Liver (tissue), 9 donors: ENCODE results near the gene CPNE1. TPM values are rescaled to one million over a fixed set of nuclear protein-coding genes. Genes with fewer than 3 reads are reported as not detected.

Experiments used
- DNase-seq: peaks from one replicate; pipeline ENCODE4 v3.0.0-alpha.2; 2017; ENCODE audit warnings: low spot score
- H3K27ac ChIP-seq, 2 donors: one replicate each; pipeline ENCODE4 v1.7.0; 2013; ENCODE audit warnings: inconsistent platforms in 2 of 2, low read length in 2 of 2, control low read depth in 1 of 2, low read depth in 1 of 2, mild to moderate bottlenecking in 1 of 2
- H3K27me3 ChIP-seq, 4 donors: one replicate each; pipeline versions ENCODE4 v1.6.1 to v1.7.0; 2013; ENCODE audit warnings: low read length in 3 of 4, inconsistent platforms in 1 of 4, mild to moderate bottlenecking in 1 of 4, moderate library complexity in 1 of 4; ENCODE audit not compliant: control insufficient read depth in 4 of 4, insufficient read depth in 4 of 4
- H3K36me3 ChIP-seq, 4 donors: one replicate each; pipeline versions ENCODE4 v1.6.1 to v1.7.0; 2013; ENCODE audit warnings: low read length in 3 of 4, mild to moderate bottlenecking in 3 of 4, low read depth in 1 of 4, moderate library complexity in 1 of 4; ENCODE audit not compliant: control insufficient read depth in 4 of 4, insufficient read depth in 3 of 4
- H3K4me1 ChIP-seq, 4 donors: one replicate each; pipeline versions ENCODE4 v1.6.1 to v1.7.0; 2013; ENCODE audit warnings: low read length in 3 of 4, mild to moderate bottlenecking in 3 of 4, moderate library complexity in 1 of 4; ENCODE audit not compliant: control insufficient read depth in 4 of 4, insufficient read depth in 4 of 4
- H3K4me3 ChIP-seq, 3 donors: one replicate each; pipeline versions ENCODE4 v1.6.1 to v1.7.0; 2013; ENCODE audit warnings: low read length in 3 of 3, control low read depth in 1 of 3, low read depth in 1 of 3, mild to moderate bottlenecking in 1 of 3
- H3K9ac ChIP-seq, 2 donors: one replicate each; pipeline ENCODE4 v1.7.0; 2013; ENCODE audit warnings: low read length in 2 of 2, mild to moderate bottlenecking in 2 of 2, moderate library complexity in 2 of 2, control low read depth in 1 of 2, low read depth in 1 of 2
- H3K9me3 ChIP-seq, 4 donors: one replicate each; pipeline versions ENCODE4 v1.6.1 to v1.7.0; 2013; ENCODE audit warnings: low read length in 3 of 4; ENCODE audit not compliant: control insufficient read depth in 4 of 4
- EGR1 ChIP-seq, 2 donors: IDR thresholded peaks; 2 replicates each; pipeline ENCODE4 v1.6.1; 2016 to 2018; ENCODE audit warnings: antibody characterized with exemption in 2 of 2, low read depth in 2 of 2
- FOXA1 ChIP-seq: IDR thresholded peaks from 2 replicates; pipeline ENCODE4 v1.6.1; 2016; ENCODE audit warnings: antibody characterized with exemption
- FOXA2 ChIP-seq: IDR thresholded peaks from 2 replicates; pipeline ENCODE4 v1.6.1; 2016; ENCODE audit warnings: antibody characterized with exemption
- HNF4A ChIP-seq, 2 donors: conservative IDR thresholded peaks; 2 replicates each; pipeline ENCODE4 v1.6.1; 2016; ENCODE audit warnings: antibody characterized with exemption in 2 of 2, mild to moderate bottlenecking in 2 of 2
- RXRA ChIP-seq, 2 donors: IDR thresholded peaks; 2 replicates each; pipeline ENCODE4 v1.6.1; 2017 to 2018; ENCODE audit warnings: antibody characterized with exemption in 2 of 2, mild to moderate bottlenecking in 1 of 2
- SP1 ChIP-seq: IDR thresholded peaks from 2 replicates; pipeline ENCODE4 v1.6.1; 2018; ENCODE audit warnings: antibody characterized with exemption, mild to moderate bottlenecking
- TAF1 ChIP-seq: conservative IDR thresholded peaks from 2 replicates; pipeline ENCODE4 v1.6.1; 2016; ENCODE audit warnings: antibody characterized with exemption, mild to moderate bottlenecking
- WGBS: extraction: QIAGEN DNeasy Blood & Tissue Kit; methylation state at CpG from one replicate; pipeline ENCODE4 v1.1.7; 2013; 5-methylcytosine and 5-hydroxymethylcytosine counted together
- polyA plus RNA-seq, 2 donors: library from polyadenylated mRNA; stranded (reverse) in 1 of 2; unstranded in 1 of 2; fragments of 200-250 nt in 1 of 2; fragments of >200 nt in 1 of 2; fragmentation: Nextera tagmentation in 1 of 2; extraction: Ambion mirVana in 1 of 2; gene quantifications; one replicate each; pipeline versions ENCODE4 v1.2.1 to v1.2.3, GENCODE V29; 2013 to 2015
- total RNA-seq, 2 donors: library from RNA; depleted of rRNA; stranded (reverse); fragments of >200 nt; gene quantifications; one replicate each; pipeline ENCODE4 v1.2.3, GENCODE V29; 2014
- TF ChIP-seq, protein P1 (sequence below): IDR thresholded peaks from 2 replicates; pipeline ENCODE4 v1.6.1; 2016; ENCODE audit warnings: antibody characterized with exemption
- TF ChIP-seq, protein P2 (sequence below): fragments of 150-350 bp; IDR thresholded peaks from 2 replicates; pipeline ENCODE4 v1.5.1; 2017; ENCODE audit warnings: improper control_type of control experiment, low read depth, low read length; ENCODE audit not compliant: missing input control
- TF ChIP-seq, protein P3 (sequence below): IDR thresholded peaks from 2 replicates; pipeline ENCODE4 v1.6.1; 2016; ENCODE audit warnings: antibody characterized with exemption
- donor health status: healthy.
- donor health status: healthy.
- donor health status: healthy.
- donor health status: healthy.
- donor health status: healthy.

The CPNE1 gene
- total and polyA plus RNA-seq, 4 donors, result 25.5 to 55.4 (median 50.5) TPM

DNA sequence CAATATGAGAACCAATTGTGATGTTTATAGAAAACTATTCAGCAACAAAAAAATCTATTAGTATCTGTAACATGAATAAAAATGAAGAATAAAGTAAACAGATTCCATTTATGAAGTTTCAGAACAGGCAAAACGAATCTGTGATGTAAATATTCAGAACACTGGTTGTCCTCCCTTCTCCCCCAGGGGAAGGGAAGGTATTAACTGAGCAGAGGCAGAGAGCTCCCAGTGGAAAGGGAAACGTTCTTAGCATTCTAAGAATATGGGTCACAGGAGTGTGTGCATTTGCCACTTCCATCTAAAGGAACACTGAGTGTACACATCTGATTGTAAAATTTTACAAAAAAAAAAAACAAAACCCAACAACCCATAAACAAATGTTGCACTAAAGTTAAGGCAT is 25.9 kb downstream of the CPNE1 start:
- Histone ChIP-seq H3K27me3 (no peaks in the 10 kb centered on the region), H3K4me1 (peaks cover 0 to 14% (median 5%) of the 10 kb centered on the region in 4 donors), H3K36me3 (no peaks in the 10 kb centered on the region), H3K9me3 (no peaks in the 10 kb centered on the region), H3K4me3 (no peak overlapping the region), H3K9ac (no peak overlapping the region), H3K27ac (no peak overlapping the region)
- TF ChIP-seq EGR1 (IDR thresholded peaks at IDR 0.05; ENCODE audit: low read depth in 2 of 2), result no peak
- DNase-seq, result no peak
- 72% methylated on average over 2 of the region's 2 CpGs for WGBS

DNA sequence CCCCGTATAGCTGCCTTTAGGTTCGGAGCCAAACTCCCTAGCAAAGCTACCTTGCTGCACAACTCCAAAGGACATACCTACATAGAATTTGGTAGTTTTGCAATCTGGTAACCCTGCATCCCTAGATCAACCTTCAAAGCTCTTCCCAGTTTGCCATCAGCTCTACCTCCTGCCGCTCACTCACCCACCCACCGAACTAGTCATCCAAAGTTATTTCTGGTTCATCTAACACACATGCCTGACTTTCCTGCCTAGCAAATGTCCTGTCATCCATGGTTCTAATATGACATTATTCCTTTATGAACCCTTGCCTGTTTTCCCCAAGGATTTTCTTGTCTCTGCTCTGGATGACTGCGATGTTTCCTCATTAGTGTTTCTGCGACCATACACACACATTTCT is 27.4 kb downstream of the CPNE1 start:
- no peak overlapping the region for H3K9ac ChIP-seq
- TF ChIP-seq FOXA2 (no peak), SP1 (no peak), FOXA1 (no peak), TAF1 (no peak), HNF4A (conservative IDR thresholded peaks at IDR 0.05) (no peak)
- TF ChIP-seq, protein P1, sequence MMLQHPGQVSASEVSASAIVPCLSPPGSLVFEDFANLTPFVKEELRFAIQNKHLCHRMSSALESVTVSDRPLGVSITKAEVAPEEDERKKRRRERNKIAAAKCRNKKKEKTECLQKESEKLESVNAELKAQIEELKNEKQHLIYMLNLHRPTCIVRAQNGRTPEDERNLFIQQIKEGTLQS, result no peak
- TF ChIP-seq, protein P2, sequence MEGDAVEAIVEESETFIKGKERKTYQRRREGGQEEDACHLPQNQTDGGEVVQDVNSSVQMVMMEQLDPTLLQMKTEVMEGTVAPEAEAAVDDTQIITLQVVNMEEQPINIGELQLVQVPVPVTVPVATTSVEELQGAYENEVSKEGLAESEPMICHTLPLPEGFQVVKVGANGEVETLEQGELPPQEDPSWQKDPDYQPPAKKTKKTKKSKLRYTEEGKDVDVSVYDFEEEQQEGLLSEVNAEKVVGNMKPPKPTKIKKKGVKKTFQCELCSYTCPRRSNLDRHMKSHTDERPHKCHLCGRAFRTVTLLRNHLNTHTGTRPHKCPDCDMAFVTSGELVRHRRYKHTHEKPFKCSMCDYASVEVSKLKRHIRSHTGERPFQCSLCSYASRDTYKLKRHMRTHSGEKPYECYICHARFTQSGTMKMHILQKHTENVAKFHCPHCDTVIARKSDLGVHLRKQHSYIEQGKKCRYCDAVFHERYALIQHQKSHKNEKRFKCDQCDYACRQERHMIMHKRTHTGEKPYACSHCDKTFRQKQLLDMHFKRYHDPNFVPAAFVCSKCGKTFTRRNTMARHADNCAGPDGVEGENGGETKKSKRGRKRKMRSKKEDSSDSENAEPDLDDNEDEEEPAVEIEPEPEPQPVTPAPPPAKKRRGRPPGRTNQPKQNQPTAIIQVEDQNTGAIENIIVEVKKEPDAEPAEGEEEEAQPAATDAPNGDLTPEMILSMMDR, result no peak
- TF ChIP-seq, protein P3, sequence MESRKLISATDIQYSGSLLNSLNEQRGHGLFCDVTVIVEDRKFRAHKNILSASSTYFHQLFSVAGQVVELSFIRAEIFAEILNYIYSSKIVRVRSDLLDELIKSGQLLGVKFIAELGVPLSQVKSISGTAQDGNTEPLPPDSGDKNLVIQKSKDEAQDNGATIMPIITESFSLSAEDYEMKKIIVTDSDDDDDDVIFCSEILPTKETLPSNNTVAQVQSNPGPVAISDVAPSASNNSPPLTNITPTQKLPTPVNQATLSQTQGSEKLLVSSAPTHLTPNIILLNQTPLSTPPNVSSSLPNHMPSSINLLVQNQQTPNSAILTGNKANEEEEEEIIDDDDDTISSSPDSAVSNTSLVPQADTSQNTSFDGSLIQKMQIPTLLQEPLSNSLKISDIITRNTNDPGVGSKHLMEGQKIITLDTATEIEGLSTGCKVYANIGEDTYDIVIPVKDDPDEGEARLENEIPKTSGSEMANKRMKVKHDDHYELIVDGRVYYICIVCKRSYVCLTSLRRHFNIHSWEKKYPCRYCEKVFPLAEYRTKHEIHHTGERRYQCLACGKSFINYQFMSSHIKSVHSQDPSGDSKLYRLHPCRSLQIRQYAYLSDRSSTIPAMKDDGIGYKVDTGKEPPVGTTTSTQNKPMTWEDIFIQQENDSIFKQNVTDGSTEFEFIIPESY, result no peak
- no peak overlapping the region for H3K4me3 ChIP-seq
- peaks cover 0 to 1% (median 0%) of the 10 kb centered on the region in 4 donors for H3K36me3 ChIP-seq
- no peaks in the 10 kb centered on the region for H3K27me3 ChIP-seq
- H3K9me3 ChIP-seq, result no peaks in the 10 kb centered on the region
- peaks cover 0 to 14% (median 5%) of the 10 kb centered on the region in 4 donors for H3K4me1 ChIP-seq
- no peak for DNase-seq
- H3K27ac ChIP-seq, result no peak overlapping the region
- 98% methylated on average over 6 of the region's 6 CpGs for WGBS

DNA sequence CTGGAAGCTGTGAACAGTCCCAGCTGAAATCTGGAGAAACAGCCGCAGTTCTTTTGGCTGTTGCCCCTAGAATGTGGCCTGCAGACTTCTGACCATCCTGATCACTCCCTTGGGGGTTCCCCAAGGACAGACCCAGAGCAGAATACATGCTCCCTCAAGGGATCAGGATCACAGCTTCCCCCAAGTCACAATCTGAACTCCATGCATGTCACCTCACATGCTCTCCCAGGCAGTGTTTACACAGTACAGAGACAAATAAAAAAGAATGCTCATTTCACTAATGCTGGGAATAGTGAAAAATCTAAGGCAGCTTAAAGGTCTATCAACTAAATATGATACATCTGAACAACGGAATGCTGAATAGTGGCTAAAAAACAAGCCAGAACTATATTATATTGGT is 28.6 kb downstream of the CPNE1 start:
- peaks cover 3 to 10% (median 6%) of the 10 kb centered on the region in 4 donors for H3K36me3 ChIP-seq

More for the DNA sequence above, 28.6 kb downstream of the CPNE1 start:
- H3K27me3 ChIP-seq, result no peaks in the 10 kb centered on the region
- no peak for DNase-seq
- WGBS, result 74% methylated on average over 2 of the region's 2 CpGs
- H3K4me3 ChIP-seq, result no peak overlapping the region
- peak; percentile 23 for TF ChIP-seq FOXA2
- TF ChIP-seq, protein P2, result no peak
- peak; percentile 28 to 37 for TF ChIP-seq RXRA (IDR thresholded peaks at IDR 0.05)
- no peaks in the 10 kb centered on the region for H3K9me3 ChIP-seq
- H3K9ac ChIP-seq, result no peak overlapping the region
- no peak overlapping the region for H3K27ac ChIP-seq
- peaks cover 0 to 14% (median 5%) of the 10 kb centered on the region in 4 donors for H3K4me1 ChIP-seq
